ENCODE data around the gene XYLB.
"Not testable (repeated sequence)": the region's sequence is repeated elsewhere in the genome, so short reads cannot be mapped to it uniquely, and the experiment has no call there.

The XYLB gene

GRCh38 chr3:38313695-38314094 is 32.9 kb upstream of the XYLB start:
- H3K9me3 ChIP-seq (ENCODE audit: control insufficient read depth in 1 of 2, low read length in 2 of 2), result no peaks in the 10 kb centered on the region
- no peak overlapping the region for H3K27ac ChIP-seq (ENCODE audit: low read length)
- no peaks in the 10 kb centered on the region for H3K4me1 ChIP-seq (ENCODE audit: control insufficient read depth in 1 of 2, insufficient read depth in 2 of 2, low read length in 2 of 2)
- no peaks in the 10 kb centered on the region for H3K27me3 ChIP-seq (ENCODE audit: low read depth, low read length)
- H3K36me3 ChIP-seq (ENCODE audit: control insufficient read depth in 1 of 2, insufficient read depth in 2 of 2, low read length in 2 of 2), result no peaks in the 10 kb centered on the region
- no peak overlapping the region for H3K4me3 ChIP-seq (ENCODE audit: low read depth in 1 of 2, low read length in 2 of 2)

- H3K36me3 ChIP-seq (ENCODE audit: control insufficient read depth in 1 of 2, insufficient read depth in 2 of 2, low read length in 2 of 2), result no peaks in the 10 kb centered on the region
- no peak overlapping the region for H3K4me3 ChIP-seq (ENCODE audit: low read depth in 1 of 2, low read length in 2 of 2)
- no peaks in the 10 kb centered on the region for H3K4me1 ChIP-seq (ENCODE audit: control insufficient read depth in 1 of 2, insufficient read depth in 2 of 2, low read length in 2 of 2)
- no peaks in the 10 kb centered on the region for H3K27me3 ChIP-seq (ENCODE audit: low read depth, low read length)
- no peak overlapping the region for H3K27ac ChIP-seq (ENCODE audit: low read length)
- no peaks in the 10 kb centered on the region for H3K9me3 ChIP-seq (ENCODE audit: control insufficient read depth in 1 of 2, low read length in 2 of 2)
Observed at GRCh38 chr3:38314112-38314763, 32.3 kb upstream of the XYLB start.

- Histone ChIP-seq H3K4me1 (ENCODE audit: control insufficient read depth in 1 of 2, insufficient read depth in 2 of 2, low read length in 2 of 2) (no peaks in the 10 kb centered on the region), H3K4me3 (ENCODE audit: low read depth in 1 of 2, low read length in 2 of 2) (no peak overlapping the region), H3K27me3 (ENCODE audit: low read depth, low read length) (no peaks in the 10 kb centered on the region), H3K9me3 (ENCODE audit: control insufficient read depth in 1 of 2, low read length in 2 of 2) (no peaks in the 10 kb centered on the region), H3K36me3 (ENCODE audit: control insufficient read depth in 1 of 2, insufficient read depth in 2 of 2, low read length in 2 of 2) (no peaks in the 10 kb centered on the region), H3K27ac (ENCODE audit: low read length) (no peak overlapping the region)
Observed at GRCh38 chr3:38314764-38315487, 31.7 kb upstream of the XYLB start.

- Histone ChIP-seq H3K36me3 (ENCODE audit: control insufficient read depth in 1 of 2, insufficient read depth in 2 of 2, low read length in 2 of 2) (no peaks in the 10 kb centered on the region), H3K4me3 (ENCODE audit: low read depth in 1 of 2, low read length in 2 of 2) (no peak overlapping the region), H3K9me3 (ENCODE audit: control insufficient read depth in 1 of 2, low read length in 2 of 2) (no peaks in the 10 kb centered on the region), H3K27me3 (ENCODE audit: low read depth, low read length) (no peaks in the 10 kb centered on the region), H3K4me1 (ENCODE audit: control insufficient read depth in 1 of 2, insufficient read depth in 2 of 2, low read length in 2 of 2) (no peaks in the 10 kb centered on the region), H3K27ac (ENCODE audit: low read length) (no peak overlapping the region)
Observed at GRCh38 chr3:38315488-38316230, 30.9 kb upstream of the XYLB start.

GRCh38 chr3:38316356-38317191 is 30.0 kb upstream of the XYLB start:
- Histone ChIP-seq H3K27ac (ENCODE audit: low read length) (no peak overlapping the region), H3K27me3 (ENCODE audit: low read depth, low read length) (no peaks in the 10 kb centered on the region), H3K36me3 (ENCODE audit: control insufficient read depth in 1 of 2, insufficient read depth in 2 of 2, low read length in 2 of 2) (no peaks in the 10 kb centered on the region), H3K9me3 (ENCODE audit: control insufficient read depth in 1 of 2, low read length in 2 of 2) (no peaks in the 10 kb centered on the region), H3K4me1 (ENCODE audit: control insufficient read depth in 1 of 2, insufficient read depth in 2 of 2, low read length in 2 of 2) (no peaks in the 10 kb centered on the region), H3K4me3 (ENCODE audit: low read depth in 1 of 2, low read length in 2 of 2) (no peak overlapping the region)

- Histone ChIP-seq H3K4me3 (ENCODE audit: low read depth in 1 of 2, low read length in 2 of 2) (no peak overlapping the region), H3K4me1 (ENCODE audit: control insufficient read depth in 1 of 2, insufficient read depth in 2 of 2, low read length in 2 of 2) (no peaks in the 10 kb centered on the region), H3K27ac (ENCODE audit: low read length) (no peak overlapping the region), H3K9me3 (ENCODE audit: control insufficient read depth in 1 of 2, low read length in 2 of 2) (no peaks in the 10 kb centered on the region), H3K27me3 (ENCODE audit: low read depth, low read length) (no peaks in the 10 kb centered on the region), H3K36me3 (ENCODE audit: control insufficient read depth in 1 of 2, insufficient read depth in 2 of 2, low read length in 2 of 2) (no peaks in the 10 kb centered on the region)
Observed at GRCh38 chr3:38317192-38317759, 29.3 kb upstream of the XYLB start.

GRCh38 chr3:38318766-38319671 is 27.6 kb upstream of the XYLB start:
- H3K4me3 ChIP-seq (ENCODE audit: low read depth in 1 of 2, low read length in 2 of 2), result no peak overlapping the region
- H3K27ac ChIP-seq (ENCODE audit: low read length), result no peak overlapping the region
- no peaks in the 10 kb centered on the region for H3K4me1 ChIP-seq (ENCODE audit: control insufficient read depth in 1 of 2, insufficient read depth in 2 of 2, low read length in 2 of 2)
- no peaks in the 10 kb centered on the region for H3K27me3 ChIP-seq (ENCODE audit: low read depth, low read length)
- no peaks in the 10 kb centered on the region for H3K9me3 ChIP-seq (ENCODE audit: control insufficient read depth in 1 of 2, low read length in 2 of 2)
- no peaks in the 10 kb centered on the region for H3K36me3 ChIP-seq (ENCODE audit: control insufficient read depth in 1 of 2, insufficient read depth in 2 of 2, low read length in 2 of 2)

GRCh38 chr3:38320638-38321037 is 25.9 kb upstream of the XYLB start:
- H3K4me1 ChIP-seq (ENCODE audit: control insufficient read depth in 1 of 2, insufficient read depth in 2 of 2, low read length in 2 of 2); H3K4me3 ChIP-seq (ENCODE audit: low read depth in 1 of 2, low read length in 2 of 2); H3K36me3 ChIP-seq (ENCODE audit: control insufficient read depth in 1 of 2, insufficient read depth in 2 of 2, low read length in 2 of 2): not testable (repeated sequence)

GRCh38 chr3:38323060-38323459 is 23.5 kb upstream of the XYLB start:
- no peak overlapping the region for H3K4me3 ChIP-seq (ENCODE audit: low read depth in 1 of 2, low read length in 2 of 2)
- no peaks in the 10 kb centered on the region for H3K36me3 ChIP-seq (ENCODE audit: control insufficient read depth in 1 of 2, insufficient read depth in 2 of 2, low read length in 2 of 2)
- no peaks in the 10 kb centered on the region for H3K4me1 ChIP-seq (ENCODE audit: control insufficient read depth in 1 of 2, insufficient read depth in 2 of 2, low read length in 2 of 2)
- no peak overlapping the region for H3K27ac ChIP-seq (ENCODE audit: low read length)
- H3K27me3 ChIP-seq (ENCODE audit: low read depth, low read length), result no peaks in the 10 kb centered on the region
- peaks cover 0 to 4% of the 10 kb centered on the region in 2 donors for H3K9me3 ChIP-seq (ENCODE audit: control insufficient read depth in 1 of 2, low read length in 2 of 2)

More at GRCh38 chr3:38320638-38321037, 25.9 kb upstream of the XYLB start:
- not testable (repeated sequence) for H3K9me3 ChIP-seq (ENCODE audit: control insufficient read depth in 1 of 2, low read length in 2 of 2); H3K27me3 ChIP-seq (ENCODE audit: low read depth, low read length); H3K27ac ChIP-seq (ENCODE audit: low read length)

- no peak overlapping the region for H3K27ac ChIP-seq (ENCODE audit: low read length)
- no peaks in the 10 kb centered on the region for H3K27me3 ChIP-seq (ENCODE audit: low read depth, low read length)
- H3K4me1 ChIP-seq (ENCODE audit: control insufficient read depth in 1 of 2, insufficient read depth in 2 of 2, low read length in 2 of 2), result no peaks in the 10 kb centered on the region
- H3K36me3 ChIP-seq (ENCODE audit: control insufficient read depth in 1 of 2, insufficient read depth in 2 of 2, low read length in 2 of 2), result no peaks in the 10 kb centered on the region
- peaks cover 0 to 4% of the 10 kb centered on the region in 2 donors for H3K9me3 ChIP-seq (ENCODE audit: control insufficient read depth in 1 of 2, low read length in 2 of 2)
- no peak overlapping the region for H3K4me3 ChIP-seq (ENCODE audit: low read depth in 1 of 2, low read length in 2 of 2)
Observed at GRCh38 chr3:38325256-38325655, 21.3 kb upstream of the XYLB start.

All from muscle layer of duodenum (tissue), 2 donors.